ENCODE measurements around the gene TMEM269.

Gene TMEM269, protein sequence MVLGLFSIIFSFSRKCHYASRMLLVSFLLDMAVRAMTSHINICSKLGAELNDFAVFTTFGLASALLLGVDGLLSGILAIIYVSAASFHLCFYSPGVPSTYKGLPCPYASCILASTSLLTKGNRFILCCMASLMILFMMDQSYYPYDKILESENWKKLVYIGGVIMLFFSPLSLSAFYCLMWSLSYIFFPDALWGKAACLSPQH

DNA sequence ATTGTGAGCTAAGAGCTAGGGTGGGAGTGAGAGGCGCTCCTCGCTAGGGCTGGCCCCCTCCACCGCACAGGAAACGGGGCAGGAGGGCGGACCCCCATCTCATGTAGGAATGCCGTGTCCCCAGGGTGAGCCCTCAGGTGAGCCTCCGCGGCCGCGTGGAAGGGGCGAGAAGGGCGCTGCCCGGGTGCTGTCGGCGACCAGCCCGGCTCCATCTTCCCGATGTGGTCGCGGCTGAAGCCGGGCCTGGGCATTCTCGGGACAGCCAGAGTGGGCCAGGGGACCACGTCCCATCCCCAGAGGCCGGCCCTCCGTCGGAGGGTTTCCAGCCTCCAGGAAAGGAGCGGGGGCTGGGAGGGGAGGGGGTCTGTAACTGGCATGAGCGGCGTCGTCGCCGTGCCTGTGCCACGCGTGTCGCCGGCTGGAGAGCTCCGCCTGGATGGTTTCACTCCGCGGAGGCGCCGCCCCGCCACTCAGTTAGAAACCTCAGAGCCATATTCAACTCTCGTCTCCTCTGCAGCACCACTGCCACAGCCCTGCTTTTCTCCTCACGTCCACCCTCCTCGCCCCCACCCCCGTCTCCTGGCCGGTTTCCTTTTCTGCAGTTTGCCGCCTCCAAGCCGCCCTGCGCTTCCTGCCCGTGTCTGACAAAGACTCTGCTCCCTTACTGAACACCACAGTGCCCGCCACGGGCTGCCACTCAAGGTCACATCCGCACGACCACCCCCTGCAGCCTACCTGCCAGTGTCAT is at the start of gene TMEM269:
Gene TMEM269 (plus strand): TSS at position 46 of the 748 bp plus-strand sequence. CDS start 4,903 bp downstream, outside the sequence.
- peak in 1 of 2 donors; percentile 16 for DNase-seq (ENCODE audit: low read depth in 2 of 2)

DNA sequence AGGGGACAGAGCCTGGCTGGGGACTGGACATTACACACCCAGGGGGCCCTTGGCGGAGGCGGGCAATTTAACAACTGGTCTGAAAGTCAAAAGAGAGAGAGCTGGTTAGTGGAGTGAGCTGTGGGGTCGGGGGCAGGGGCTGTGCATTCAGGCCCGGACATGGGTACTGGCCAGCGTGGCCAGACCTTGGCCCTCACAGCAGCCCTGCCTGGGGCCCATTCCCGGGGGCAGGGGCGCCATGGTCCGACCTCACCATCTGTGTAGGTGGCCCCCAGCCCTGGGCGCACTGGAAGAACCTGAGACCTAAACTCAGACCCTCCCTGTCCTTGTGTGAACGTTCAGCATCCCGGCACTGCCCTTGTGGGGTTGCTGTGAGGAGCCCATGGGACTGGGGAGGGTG is 49.7 kb upstream of the TMEM269 start:
- no peak for DNase-seq (ENCODE audit: low read depth in 2 of 2)

DNA sequence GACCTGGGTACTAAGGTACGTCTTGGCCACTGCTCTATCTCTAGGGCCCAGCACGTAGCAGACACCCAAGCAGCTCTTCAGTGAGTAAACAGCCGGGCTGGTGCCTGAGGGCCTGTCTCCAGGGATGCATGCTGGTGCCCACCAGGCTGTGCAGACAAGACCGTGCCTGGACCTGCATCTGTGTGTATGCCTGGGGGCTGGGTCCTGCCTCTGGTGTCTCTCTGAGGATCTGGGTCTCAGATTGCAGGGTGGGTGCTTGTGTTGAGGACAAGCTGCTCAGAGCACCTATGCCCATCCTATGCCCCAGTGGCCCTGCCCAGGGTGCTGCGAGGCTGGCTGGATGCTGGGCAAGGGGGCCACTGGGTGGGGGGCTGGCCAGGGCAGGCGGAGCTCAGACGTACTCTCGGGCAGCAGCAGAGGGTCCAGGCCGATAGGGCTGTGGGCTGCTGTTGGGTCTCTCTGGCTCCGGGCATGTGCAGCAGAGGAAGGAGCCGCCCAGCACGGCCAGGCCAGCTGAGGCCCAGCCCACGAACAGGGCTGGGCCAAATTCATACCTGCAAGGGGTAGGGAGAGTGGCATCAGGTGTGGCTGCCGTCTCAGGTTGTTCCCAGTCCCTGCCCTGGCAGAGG is 49.2 kb upstream of the TMEM269 start:
- DNase-seq (ENCODE audit: low read depth in 2 of 2): no peak

DNA sequence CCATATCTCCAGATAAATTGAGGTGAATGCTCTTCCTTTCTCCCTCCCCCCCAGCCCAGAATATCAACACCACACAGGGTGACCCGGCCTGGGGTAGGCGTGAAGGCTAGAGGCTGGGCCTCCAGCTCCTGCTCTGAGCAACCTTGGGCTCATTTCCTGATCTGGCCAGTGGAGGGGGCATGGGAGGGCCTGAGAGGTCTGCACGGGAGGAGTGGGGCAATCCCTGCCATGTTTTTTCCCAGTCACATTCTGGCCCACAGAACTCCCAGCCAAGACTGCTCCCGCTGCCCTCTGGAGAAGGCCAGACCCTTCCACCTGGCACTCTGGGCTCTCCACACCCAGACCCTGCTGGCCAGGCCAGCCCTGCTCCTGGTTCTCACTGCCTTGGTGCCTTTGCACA is 48.6 kb upstream of the TMEM269 start:
- no peak for DNase-seq (ENCODE audit: low read depth in 2 of 2)

DNA sequence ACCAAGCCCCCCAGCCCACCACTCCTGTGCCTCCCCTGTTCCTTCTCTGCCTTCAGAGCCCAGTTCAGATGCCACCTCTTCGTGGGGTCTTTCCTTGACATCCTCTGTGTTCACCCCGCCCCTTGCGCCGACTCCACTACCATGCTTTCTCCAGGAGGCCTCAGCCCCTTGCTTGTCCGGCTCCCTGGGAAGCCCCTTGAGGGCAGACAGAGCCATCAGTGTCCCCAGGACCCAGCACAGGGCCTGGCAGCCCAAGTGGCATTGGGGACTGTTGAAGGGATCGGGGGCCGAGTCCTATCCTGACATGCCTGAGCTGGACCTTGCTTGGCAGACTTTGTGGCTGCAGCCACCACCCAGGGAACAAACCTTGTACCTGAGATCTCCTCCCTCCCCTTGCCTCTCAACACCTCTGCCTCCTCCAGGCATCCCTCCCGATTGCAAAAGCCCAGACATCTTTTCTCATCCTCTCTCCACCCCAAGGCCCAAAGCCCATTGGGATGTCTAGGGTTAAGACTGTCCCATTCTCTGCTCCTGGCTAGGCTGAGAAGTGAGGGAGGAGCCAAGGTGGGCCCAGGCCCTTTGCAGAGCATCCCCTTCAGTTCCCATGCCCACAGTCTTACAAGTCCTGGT is 48.1 kb upstream of the TMEM269 start:
- no peak for DNase-seq (ENCODE audit: low read depth in 2 of 2)

DNA sequence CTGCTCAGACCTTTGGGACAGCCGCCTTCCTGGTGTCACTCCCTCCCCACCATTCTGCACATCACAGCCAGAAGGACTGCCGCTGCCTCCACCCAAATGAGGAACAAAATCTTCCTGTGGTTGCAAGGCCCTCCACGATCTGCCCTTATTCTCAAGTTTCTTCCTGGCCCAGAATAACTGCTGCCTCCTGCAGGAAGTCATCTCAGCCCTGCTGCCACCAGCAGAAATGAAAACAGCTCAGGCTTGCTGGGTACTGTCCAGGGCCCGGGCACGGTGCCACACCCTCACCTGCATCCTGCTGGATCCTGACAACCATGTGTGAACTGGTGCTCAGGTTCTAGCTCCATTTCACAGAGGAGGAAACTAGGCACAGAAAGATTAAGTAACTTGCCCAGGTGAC is 47.5 kb upstream of the TMEM269 start:
- no peak for DNase-seq (ENCODE audit: low read depth in 2 of 2)

DNA sequence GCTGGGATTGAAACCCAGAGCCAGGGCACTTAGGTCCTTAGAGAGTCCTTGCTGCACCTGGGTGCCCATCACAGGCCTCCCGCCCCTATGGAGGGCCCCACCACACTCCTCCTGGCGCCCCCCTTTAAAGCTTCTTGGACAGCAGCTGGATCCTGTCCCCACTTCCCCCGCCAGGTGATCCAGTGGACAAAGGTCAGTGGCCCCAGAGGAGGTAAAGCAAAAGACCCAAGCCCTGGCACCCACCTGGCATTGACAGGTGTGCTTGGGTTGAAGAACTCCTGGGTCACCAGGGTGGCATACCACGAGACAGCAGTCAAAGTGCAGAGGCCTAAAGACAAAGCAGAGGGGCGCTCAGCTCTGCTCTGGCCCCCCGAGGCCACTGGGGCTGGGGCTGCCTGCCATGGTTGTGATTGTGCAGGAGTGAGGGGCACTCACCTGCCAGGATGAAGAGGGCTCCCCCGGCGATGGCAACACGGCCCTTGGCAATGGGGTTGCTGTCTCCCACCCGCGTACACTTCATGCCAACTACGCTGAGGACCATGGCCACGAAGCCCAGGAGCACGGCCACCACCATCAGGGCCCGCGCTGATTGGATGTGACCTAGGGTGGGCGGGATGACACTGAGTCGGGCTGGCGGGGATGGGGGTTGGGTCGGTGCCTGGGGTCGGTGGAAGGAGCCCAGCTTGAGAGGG is 46.7 kb upstream of the TMEM269 start:
- no peak for DNase-seq (ENCODE audit: low read depth in 2 of 2)

DNA sequence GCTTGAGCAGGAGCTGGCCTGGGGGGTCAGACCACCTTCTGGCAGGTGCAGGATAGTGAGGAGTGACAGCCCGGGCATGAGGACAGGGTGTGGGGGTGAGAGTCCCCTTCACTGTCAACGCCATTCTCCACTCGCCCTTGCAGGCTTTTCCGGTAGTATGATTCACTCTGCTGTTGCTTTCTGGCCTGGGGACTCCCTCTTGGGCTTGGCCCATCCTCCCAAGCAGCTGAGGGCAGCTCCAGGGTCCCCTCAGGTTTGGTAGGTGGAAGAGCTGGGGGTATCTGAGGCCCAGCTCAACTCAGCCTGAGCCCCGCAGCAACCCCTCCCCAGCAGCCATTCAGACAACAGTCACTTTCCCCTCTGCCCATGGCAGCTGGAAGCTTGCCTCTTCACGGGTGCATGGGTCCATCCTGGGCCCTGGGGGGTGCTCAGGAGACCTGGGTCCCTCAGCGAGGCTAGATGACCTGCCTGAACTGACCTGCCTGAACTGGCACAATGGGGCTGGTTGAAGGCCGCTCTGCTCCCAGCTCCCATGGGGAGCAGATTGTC is 46.0 kb upstream of the TMEM269 start:
- no peak for DNase-seq (ENCODE audit: low read depth in 2 of 2)

DNA sequence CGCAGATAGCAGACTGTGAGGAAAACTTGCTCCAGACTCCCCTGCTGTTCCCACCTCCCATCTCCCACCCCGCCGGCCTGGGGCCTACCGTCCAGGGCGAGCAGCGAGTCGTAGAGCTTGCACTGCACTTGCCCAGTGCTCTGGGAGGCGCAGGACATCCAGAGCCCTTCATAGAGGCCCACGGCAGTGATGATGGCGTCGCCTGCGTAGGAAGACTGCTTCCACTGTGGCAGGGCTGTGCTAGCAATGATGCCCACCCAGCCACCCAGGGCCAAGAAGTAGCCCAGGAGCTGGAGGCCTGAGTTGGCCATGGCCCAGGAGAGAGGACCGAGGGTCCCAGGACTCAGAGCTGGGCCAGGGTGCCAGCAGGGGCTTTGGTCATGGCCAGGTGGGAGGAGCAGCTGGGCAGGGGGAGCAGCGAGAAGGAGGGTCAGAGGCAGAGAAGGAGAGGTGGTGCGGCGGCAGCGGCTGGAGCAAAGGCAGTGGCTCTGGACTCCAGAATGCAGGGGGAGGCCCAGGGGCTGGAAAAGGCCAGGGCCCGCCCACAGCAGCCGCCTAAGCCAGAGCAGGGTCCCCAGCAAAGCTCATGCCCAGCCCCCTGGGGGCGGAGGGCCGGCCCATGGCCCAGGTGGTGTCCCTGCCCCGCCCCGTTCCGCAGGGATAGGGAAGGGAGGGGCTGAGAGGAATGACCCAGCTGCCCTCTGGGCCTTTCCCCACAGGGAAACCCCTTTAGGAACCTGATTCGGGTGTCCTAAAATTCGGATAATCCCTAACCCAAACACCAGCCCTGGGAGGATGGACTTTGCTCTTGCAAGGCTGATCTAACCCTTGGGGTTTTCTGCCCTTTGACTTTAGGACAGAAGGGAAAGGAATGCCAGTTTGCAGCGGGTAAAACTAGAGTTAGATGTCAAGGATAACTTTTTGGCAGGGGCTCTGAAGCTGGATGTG is 44.8 kb upstream of the TMEM269 start, which contains the start of gene CLDN19:
Gene CLDN19 (minus strand): TSS at position 484 of the 948 bp plus-strand sequence. CDS start 173 bp downstream, at position 311.
- no peak for DNase-seq (ENCODE audit: low read depth in 2 of 2)

DNA sequence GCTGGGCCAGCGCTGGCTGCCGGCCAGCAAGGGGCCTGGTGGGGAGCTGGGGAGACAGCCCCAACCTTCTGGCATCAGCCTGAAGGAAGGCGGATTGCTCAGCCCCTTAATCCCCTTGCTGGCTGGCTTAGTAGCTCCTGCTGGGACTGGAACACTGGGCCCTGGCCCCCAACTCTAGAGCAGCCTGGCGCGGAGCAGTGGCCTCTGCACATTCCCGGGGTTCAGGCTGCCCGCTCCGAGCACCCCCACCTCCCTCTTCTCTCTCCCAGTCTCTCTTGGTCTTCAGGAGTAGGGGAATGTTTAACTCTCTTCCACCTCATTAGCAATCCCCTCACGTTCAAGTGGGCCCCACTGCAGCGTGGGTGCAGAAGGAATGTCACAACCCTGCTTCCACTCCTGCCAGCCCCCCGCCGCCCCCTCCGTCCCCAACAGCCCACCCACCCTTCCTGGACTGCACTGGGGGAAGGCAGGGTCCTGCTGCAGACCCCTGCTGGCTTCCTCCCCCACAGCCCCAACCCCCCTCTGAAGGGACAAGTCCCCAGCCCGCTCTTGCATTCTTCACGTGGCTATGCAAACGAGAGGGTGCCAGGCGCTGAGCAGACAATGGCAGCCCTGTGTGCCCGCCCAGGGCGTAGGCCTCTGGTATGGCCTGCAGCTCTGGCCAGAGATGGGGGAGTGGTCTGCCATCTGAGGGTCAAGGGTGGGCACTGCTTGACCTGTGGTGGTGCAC is 43.8 kb upstream of the TMEM269 start:
- no peak for DNase-seq (ENCODE audit: low read depth in 2 of 2)

DNA sequence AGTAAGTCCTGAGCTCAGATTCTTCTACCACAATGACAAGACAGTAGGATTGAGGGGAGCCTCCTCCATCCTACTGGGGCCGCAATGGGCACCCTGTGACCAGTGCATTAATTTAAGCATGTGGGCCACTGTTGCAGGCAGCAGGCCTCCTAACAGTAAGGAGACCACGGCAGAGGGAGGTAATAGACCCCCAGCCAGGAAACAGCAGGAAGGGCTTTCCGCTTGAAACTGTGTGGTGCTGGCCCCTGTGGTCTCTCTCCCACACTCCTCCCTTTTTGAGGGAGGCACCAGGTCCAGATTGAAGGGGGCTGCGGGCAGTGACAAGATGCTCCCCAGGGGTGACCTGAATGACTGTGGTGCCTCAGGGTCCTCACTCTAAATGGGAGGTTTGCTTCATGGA is 43.1 kb upstream of the TMEM269 start:
- DNase-seq (ENCODE audit: low read depth in 2 of 2): no peak

DNA sequence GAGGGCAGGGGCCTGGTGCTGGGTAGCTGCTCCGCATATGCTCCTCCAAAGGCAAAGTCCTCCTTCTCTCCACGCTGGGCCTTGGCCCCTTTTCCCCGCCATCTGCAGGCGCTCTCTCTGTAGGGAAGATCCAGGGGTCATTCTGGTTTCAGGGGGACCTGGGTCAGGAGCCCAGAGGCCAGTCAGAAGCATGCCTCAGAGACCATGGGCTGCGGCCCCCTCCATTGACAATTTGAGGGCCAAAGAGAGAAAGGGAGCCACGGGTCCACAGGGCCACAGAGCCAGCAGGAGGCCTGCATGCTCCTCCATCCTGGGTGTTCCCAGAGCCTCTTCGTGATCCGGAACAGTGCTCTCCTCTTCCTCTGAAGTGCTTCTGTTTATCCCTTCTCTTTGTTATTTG is 42.6 kb upstream of the TMEM269 start:
- DNase-seq (ENCODE audit: low read depth in 2 of 2): no peak

DNA sequence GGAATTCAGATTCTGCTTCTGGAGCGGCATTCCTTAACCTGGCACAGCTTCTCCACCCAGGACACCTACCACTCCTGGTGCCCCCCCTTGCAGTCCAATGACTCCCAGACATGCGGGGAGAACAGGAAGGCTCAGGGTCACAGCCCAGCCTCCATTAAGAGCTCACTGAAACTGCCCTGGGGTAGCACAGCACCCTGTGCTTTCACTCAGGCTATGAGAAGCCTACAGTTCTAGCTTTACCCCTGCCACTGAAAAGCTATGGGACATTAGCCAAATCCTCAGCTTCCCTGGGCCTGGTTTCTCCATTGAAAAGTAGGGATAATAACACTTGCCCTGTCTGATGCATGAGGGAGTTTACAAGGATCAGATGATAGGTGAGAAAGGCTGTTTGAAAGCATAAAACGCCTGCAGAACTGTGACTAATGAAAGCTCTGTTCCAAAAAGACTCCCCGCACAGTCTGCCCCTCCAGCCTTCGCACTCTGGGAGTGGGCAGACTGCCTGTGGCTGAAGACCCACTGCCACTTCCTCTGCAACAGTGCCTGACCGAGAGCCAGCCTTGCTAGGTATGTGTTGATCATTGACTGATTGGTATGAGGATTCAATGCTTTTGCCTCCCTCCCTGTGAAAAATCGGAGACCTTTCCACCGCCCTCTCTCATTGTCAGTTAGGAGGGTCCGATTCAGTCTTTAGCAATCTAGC is 42.0 kb upstream of the TMEM269 start:
- DNase-seq (ENCODE audit: low read depth in 2 of 2): no peak

DNA sequence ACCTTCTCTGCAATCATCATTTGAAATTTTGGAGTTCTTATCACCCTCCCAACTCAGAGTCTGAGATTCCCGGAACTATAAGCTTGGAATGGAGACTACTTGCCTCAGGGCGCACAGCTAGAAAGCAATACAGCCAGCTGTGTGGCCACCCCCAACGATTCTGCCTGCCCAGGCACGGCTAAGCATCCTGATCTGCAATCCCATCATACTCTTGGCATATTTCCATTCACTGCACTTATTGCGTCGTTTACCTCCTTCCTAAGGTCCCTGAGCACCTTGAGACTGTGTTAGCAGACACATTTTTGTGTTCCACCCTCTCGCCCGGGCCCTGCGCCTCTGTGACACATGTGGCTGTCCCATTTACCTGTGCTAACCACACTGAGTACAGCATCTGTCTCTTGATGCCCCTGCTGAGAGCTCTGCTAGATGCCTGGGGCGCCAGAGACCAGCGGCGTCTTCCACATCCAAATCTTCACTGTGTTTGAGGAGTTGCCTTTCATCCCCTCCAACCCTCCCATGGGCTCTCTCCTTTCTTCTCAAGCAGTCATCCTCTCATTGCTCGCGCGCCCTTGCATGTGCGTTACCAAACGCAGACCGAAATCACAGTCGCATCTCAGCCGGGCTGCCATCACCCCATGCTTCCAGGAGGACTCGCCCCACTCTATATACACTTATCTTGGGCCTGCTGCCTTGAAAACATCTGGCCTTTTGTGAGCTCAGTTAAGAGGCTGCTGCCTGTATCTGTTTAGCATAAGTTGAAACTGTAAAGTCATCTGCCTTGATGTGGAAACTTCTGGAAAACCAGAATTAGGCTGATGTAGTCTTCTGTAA is 41.3 kb upstream of the TMEM269 start:
- no peak for DNase-seq (ENCODE audit: low read depth in 2 of 2)

DNA sequence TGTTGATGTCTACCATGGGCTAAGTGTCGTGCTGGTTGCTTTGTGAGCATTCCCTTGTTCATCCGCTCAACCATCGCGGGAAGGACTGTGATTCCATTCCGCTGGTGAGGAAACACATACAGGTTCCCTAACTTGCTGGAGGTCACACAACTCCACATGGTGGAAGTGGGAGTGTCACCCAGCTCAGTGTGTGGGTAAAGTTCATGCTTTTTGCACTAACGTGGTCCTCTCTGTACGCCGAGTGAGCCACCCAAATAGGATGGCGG is 40.7 kb upstream of the TMEM269 start:
- DNase-seq (ENCODE audit: low read depth in 2 of 2): no peak

DNA sequence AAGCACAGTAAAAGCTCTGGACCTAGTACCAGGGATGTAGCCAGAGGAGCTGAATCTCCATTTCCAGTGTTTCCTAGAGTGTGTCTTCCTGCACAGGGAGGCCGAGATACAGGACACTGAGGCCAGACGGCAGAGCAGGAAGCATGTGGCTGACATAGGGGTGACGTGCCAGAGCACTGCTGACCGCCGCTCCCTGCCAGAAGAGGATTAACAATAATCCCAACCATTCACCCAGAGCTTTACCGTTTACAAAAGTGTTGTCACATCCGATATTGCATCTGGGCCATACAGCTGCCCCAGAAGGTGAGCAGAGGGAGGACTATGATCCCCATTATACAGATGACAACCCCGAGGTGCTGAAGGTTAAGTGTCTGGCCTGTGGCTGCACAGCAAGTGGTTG is 38.9 kb upstream of the TMEM269 start:
- DNase-seq (ENCODE audit: low read depth in 2 of 2): no peak

DNA sequence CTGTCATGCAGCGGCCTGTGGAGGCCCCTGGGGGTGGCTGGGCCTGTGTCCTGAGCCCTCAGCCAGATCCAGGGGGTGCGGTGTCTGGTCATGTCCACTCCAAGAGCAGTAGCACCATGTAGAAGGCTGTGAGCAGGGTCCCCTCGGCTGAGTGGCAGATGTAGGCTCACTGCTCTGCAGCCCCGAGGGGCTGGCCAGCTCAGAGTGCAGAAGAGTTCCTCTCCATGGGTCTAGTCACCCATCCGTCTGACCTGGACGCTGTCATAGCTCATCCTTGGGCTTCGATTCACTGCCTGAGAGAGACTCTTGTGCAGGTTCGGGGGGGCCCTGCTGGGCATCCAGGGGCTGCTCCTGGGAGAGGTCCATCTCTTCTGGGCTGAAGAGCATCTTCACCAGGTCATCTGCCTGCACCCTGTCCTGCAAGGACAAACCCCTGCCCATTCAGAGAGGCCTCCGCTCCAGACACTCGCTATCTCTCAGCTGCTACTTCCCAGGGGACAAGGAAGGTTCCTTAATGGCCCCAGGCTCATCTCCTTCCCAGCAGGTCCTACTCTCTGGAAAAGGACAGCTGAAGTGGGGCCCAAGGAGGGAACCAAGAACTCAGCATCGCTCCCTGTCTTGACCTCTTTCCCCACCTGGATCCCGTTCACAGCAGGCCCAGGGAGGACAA is 38.2 kb upstream of the TMEM269 start:
- no peak for DNase-seq (ENCODE audit: low read depth in 2 of 2)

DNA sequence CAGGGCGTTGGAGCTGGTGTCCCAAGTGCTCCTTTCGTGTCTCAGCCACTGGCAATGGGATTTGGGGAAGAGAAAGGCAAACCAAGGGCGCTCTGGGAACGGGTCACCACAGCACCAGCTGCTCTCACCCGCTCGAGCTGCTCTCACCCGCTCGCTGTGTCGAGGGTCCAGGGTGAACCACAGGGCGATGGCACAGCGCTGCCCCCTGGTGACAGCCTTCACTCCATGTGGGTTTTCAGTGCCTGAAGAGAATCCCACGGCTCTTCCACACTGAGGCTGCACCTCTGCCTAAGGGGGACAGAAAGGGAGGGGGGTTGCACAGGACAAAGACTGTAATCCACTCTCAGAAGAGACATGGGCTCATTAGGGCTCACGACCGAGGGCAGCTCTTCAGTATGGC is 37.7 kb upstream of the TMEM269 start:
- no peak for DNase-seq (ENCODE audit: low read depth in 2 of 2)

All from stimulated activated CD8-positive, alpha-beta memory T cell treated with anti-CD3 and anti-CD28 coated beads, Interleukin-2, amount 100 ng/mL, for 1 hour (primary cell).